HG03354 (cell line): ENCODE data around the gene ZFP69B.
"Not testable (repeated sequence)": the region's sequence is repeated elsewhere in the genome, so short reads cannot be mapped to it uniquely, and the experiment has no call there.

Source experiments
- ATAC-seq: cut with Tn5 transposase; IDR thresholded peaks from one replicate; pipeline ENCODE4 v1.9.1; 2021; ENCODE audit warnings: mild to moderate bottlenecking; ENCODE audit not compliant: unreplicated experiment, poor library complexity, severe bottlenecking

ZFP69B gene

DNA sequence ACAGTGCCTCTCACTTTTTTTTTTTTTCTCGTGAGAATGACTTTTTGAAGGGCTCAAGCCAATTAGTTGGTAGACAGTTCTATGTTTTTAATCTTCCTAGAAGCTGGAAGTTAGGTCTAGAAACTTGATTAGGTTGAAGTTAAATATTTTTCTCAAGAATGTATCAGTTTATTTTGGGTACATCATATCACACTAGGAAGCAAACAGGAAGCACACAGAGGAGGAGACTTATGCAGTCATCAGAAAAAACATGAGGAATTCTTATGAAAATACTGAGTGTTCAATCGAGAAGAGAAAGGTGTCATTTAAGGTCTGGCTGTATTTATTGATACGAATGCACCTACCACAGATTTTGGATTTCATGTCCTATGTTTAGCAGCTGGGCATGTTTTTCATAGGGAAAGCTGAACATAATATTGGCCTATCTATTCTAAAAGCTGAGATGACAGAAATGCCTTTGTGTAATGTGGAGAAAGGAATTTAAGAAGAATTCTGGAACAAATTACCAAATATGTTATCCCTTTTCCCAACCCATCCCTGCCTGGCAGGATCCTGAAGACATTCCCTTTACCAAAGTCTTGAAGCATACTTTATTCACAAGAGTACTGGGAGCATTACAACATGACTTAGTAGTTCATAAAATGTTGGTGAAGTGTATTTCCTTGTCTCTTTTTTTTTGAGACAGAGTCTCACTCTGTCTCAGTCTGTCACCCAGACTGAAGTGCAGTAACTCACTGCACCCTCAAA, 17.5 kb upstream of the ZFP69B start:
- no peak for ATAC-seq

DNA sequence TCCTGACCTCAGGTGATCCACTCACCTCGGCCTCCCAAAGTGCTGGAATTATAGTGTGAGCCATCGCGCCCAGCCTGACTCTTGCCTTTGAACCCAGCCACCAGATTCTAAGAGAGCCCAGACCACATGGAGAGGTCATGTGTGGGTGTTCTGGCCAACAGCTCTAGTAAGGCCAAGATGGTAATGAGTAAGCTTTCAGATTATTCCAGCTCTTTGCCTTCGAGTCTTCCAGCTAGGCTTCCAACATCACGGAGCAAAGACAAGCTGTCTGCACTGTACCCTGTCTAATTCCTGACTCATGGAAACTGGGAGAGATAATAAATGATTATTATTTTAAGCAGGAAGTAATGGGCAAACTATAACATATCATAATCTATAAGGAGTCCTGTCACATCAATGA, 14.8 kb upstream of the ZFP69B start:
- ATAC-seq, result no peak

DNA sequence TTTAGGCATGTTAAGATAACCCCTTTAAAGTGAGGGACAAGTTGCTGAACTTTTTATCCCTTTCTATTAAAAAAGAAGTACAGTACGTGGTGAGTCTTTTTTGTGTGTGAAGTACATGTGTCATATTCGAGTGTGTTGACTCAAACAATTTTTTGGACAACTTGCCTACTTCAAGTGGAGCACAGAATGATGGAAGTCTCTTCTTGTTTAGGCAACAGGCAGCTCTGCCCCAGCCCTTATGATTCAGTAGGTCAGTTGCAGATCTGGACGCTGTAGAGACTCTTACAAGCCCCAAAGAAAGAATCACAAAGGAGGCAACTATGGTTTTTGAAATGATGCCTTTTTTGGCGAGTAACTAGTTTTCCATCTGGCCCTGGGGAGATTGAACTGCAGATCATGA, 14.4 kb upstream of the ZFP69B start:
- no peak for ATAC-seq

DNA sequence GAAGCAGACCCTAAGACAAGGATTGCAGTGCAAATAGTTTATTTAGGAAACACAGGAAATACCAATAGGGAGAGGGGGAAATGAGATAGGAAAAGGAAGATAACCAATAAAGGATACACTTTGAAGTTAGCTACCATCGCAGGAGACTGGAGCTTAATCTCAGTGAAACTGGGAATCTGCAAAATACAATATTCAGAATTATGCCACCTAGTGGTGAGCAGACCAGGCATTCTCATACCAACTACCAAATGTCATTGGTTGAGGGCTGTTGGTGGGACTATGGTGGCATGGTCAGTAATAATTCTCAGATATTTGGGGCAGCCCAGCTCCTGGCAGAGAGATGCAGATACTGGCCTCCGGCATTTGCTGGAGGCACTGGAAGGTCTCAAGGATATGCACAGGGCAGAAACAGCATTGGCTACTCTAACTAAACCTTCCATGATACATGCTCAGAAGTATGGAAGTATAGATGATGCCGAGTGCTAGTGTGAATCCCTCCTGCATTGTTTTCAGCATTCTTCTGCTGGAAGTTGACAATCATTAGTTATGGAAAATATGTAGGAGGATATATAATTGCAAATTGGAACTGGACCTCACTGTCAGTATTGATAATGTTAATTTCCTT, 11.8 kb upstream of the ZFP69B start:
- no peak for ATAC-seq

DNA sequence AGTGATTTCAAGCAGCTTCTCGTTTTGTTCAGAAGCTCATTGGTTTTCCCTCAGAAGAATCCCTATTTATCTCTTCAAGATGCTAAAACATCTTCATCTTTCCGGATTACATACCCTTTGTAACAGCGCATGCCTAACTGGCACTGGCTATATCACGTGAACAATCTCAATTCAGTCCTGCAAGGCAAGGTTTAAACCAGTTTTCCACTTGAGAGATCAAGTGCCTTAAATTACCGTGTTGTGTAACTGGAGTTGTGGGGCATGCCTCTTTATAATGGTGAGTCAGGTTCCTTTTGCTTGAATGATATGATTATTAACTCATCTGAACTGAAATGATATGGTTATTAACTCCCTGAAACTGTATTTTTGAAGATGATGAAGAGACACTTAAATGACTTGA, 11.0 kb upstream of the ZFP69B start:
- ATAC-seq, result no peak

DNA sequence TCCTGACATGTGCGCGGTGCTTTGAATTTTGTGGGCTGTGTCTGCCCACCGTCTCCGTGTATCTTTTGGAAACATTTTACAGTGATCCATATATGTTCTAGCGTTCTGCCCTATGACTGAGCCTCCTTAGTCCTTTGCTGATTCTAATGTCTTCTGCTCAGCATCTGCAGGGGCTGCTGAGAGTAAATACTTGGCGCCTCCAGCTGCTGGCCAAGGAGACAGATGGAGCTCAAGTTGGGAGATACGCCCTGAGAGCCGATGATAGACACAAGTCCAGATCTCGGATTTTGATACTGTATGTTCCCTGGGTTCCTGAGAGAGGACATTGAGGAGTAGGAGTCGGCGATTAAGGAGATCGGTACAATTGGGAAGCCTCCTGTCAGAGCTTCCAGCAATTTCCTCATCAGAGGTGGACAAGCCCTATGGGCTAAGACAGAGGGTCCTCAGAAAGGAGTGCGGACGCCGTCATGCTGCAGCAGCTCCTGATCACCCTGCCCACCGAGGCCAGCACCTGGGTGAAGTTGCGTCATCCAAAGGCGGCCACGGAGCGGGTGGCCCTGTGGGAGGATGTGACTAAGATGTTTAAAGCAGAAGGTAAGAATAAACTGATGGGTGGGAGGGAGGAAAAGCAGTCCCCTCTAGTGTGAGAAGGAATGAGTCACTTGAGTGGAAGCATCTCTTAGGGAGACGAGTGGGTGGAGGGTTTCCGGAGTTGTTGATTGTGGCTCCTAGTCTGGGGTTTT, 390 bp downstream of the ZFP69B start:
- peak; percentile 44 for ATAC-seq

DNA sequence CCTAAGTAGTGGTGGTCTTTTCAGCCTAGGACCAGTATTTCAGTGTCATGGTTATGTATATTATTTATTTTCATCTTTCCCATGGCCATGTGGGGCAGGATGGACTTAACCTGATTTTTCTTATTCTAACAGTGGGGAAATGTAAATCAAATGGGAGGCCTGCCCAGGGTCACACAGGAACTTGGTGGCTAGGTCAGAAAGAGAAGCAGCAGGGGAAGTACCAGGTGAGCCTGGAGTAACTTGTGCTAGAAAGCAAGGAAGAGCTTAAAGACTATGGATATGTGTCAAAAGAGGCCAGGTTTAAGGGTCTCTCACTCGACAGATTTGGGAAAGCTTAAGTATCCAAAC, 936 bp downstream of the ZFP69B start:
- ATAC-seq, result peak; percentile 5

DNA sequence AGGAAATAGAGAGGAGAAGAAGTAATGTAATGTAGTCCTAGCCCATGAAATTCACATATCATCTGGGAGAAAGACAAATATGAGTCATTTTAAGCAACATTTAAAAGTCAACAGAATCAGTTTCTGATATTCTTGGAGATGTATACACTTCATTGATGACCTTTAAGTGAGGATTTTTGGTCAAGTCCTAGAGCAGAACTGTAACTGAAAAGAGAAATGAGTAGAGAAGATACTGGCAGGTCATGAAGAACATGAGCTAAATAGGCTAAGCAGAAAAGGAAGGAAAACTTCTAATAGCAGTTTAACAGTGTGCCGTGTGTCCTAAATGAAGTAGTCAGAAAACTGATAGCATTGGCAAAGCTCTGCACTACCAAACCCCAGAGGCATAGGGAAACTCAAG, 4.6 kb downstream of the ZFP69B start:
- ATAC-seq, result no peak

DNA sequence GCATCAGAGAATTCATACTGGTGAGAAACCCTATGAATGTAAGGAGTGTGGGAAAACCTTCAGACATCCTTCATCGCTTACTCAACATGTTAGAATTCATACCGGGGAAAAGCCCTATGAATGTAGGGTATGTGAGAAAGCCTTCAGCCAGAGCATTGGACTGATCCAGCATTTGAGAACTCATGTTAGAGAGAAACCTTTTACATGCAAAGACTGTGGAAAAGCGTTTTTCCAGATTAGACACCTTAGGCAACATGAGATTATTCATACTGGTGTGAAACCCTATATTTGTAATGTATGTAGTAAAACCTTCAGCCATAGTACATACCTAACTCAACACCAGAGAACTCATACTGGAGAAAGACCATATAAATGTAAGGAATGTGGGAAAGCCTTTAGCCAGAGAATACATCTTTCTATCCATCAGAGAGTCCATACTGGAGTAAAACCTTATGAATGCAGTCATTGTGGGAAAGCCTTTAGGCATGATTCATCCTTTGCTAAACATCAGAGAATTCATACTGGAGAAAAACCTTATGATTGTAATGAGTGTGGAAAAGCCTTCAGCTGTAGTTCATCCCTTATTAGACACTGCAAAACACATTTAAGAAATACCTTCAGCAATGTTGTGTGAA, 12.8 kb downstream of the ZFP69B start:
- no peak for ATAC-seq

DNA sequence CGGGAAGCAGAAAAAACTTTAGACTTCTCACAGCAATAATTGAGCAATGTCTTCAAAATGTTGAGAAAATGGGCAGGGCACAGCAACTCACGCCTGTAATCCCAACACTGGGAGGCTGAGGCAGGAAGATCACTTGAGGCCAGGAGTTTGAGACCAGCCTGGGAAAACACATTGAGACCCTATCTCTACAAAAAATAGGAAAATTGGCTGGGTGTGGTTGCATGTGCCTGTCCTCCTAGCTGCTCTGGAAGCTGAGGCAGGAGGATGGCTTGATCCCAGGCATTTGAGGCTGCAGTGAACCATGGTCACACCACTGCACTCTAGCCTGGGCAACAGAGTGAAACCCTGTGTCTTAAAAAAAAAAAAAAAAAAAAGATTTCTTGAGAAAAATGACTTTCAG, 19.1 kb downstream of the ZFP69B start:
- no peak for ATAC-seq

DNA sequence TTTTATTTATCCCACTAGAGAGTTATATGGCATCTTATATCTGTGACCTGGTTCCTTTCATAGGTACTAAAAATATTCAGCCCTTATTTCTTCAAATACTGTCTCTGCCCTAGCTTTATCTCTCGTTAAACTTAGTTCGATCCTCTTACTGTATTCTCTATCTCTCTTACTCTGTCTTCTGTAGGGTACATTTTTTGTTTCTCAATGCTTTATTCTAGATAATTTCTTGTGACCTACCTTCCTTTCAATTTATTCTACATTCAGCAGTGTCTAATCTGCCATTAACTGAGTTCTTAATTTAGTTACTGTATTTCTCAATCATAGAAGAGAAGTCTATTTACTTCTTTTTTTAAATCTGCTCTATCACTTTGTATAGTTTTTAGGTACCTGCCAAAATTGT, 25.0 kb downstream of the ZFP69B start:
- ATAC-seq, result no peak

DNA sequence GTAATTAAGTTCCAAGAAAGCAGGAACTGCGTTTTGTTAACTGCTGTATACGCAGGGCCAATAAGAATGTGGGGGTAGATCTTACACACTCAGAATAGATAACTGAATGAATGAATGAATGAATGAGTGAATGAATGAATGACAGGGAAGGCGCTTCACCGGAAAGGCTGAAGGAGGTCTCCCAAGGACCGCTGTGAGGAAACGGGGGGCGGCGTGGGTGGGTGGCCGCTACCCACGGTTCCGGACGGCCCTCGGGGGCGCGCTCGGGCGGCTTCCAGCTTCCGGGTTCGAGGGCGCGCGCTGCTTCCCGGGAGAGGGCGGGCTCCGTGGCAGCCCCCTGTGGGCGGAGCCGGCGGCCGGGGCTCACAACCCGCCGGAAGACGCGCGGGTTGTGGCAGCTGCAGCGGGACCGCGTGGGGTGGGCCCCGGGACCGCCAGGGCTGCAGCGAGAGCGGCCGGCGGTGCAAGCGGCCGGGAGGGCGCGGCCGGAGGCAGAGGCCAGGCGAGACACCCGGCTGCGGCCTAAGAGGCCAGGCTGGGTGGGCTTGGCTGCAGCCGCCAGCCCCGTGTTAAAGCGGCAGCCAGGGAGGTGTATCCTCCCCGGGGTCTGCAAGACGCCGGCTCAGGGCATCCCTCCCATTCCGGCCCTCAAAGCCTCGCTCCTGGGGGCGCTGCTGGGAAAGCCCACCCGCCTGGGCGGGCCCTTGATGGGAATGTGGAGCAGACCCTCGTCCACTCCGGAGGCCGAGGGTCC, 26.8 kb downstream of the ZFP69B start, which contains the start of gene ZFP69:
Gene ZFP69 (plus strand): TSS at position 367 of the 754 bp plus-strand sequence. CDS start 2,072 bp downstream, outside the sequence.
- ATAC-seq, result peak; percentile 83

DNA sequence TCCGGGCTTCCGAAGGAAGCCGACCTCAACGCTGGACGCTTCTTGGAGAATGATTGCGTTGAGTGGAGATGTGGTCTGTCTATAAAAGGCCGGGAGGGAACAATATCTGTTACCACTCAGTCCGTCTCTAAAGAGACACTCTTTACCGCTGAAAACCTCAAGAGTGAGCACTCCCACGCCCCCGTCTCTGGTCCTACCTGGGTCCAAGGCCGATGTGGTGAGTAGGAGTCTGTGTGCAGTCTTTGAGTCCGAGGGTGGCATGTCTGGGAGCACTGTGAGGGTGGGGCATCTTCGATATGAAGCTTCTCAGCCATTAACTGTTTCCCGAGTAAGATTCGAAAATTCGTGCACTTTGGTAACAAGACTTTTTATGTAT, 27.4 kb downstream of the ZFP69B start:
- ATAC-seq, result peak; percentile 20

DNA sequence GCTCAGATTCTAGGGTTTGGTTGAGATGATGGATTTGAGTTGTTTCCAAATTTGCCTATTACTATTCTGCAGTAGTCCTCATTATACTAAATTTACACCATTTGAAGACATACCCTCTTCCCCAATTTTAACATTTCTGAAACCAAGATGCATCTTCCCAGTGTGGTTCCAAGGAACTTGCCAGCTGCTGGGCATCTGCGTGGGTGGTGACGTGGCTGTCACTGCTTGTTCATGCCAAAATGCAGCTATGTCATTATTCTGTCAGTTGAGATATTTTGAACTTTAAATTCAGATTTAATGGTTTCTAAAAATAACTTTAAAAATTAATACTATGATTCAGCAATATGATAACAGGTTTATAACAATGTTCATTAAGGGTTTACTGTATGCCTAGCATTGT, 28.0 kb downstream of the ZFP69B start:
- ATAC-seq, result no peak

DNA sequence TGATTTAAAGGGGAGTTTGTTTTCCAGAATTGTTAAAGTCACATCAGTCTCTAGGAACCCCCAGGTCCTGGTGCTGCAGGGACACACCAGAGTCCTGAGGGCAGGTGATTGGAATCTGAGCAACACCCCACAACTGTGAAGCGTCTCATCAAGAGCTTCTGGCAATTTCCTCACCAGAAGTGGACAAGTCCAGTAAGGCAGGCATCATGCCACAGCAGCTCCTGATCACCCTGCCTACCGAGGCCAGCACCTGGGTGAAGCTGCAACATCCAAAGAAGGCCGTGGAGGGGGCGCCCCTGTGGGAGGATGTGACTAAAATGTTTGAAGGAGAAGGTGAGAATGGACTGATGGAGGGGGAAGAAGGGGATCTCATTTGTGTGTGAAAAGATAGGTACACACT, 28.9 kb downstream of the ZFP69B start:
- no peak for ATAC-seq

DNA sequence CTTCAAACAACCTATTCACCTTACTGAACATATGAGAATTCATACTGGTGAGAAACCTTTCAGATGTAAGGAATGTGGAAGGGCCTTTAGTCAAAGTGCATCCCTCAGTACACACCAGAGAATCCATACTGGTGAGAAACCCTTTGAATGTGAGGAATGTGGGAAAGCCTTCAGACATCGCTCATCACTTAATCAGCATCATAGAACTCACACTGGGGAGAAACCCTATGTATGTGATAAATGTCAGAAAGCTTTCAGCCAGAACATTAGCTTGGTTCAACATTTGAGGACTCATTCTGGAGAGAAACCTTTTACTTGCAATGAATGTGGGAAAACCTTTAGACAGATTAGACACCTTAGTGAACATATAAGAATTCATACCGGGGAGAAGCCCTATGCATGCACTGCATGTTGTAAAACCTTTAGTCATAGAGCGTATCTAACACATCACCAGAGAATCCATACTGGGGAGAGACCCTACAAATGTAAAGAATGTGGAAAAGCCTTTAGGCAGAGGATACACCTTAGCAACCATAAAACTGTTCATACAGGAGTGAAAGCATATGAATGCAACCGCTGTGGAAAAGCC, 45.1 kb downstream of the ZFP69B start:
- no peak for ATAC-seq

DNA sequence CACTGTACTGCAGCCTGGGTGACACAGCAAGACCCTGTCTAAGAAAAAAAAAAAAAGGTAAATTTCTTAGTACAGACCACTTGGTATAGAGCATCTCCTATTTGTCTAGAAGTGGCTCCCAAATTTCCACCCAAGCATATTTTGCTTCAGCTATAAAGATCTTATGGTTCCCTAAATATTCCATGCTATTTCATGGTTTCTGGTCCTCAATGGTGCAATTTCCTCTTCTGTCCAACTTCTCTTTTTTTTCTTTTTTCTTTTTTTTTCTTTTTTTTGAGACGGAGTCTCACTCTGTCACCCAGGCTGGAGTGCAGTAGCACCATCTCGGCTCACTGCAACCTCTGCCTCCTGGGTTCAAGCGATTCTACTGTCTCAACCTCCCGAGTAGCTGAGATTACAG, 52.4 kb downstream of the ZFP69B start:
- ATAC-seq, result not testable (repeated sequence)

DNA sequence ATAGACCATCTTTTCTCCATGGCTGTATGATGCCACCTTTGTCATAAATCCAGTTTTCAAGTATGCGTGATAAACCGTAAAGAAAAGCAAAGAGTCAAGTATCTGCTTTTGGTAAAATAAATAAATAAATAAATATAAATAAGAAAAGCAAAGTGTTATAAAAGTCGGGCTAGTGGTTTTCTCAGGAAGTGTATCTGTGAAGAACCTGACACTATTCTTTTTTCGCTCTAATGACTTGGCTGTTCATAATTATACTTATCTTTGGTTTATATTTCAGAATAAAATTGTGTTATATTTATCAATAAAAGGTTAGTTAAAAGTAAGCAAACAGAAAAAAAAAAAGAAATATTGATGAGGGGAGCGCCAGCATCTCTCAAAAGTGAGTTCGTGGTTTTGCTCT, 57.7 kb downstream of the ZFP69B start:
- ATAC-seq, result no peak
